ENCODE data around the gene FTH1. TPM values are rescaled to one million over a fixed set of nuclear protein-coding genes. Genes with fewer than 3 reads are reported as not detected.

The FTH1 gene
- polyA plus RNA-seq, 1 of the 3 experiments (the other 2 are of a cell fraction), result 1,229 TPM

DNA sequence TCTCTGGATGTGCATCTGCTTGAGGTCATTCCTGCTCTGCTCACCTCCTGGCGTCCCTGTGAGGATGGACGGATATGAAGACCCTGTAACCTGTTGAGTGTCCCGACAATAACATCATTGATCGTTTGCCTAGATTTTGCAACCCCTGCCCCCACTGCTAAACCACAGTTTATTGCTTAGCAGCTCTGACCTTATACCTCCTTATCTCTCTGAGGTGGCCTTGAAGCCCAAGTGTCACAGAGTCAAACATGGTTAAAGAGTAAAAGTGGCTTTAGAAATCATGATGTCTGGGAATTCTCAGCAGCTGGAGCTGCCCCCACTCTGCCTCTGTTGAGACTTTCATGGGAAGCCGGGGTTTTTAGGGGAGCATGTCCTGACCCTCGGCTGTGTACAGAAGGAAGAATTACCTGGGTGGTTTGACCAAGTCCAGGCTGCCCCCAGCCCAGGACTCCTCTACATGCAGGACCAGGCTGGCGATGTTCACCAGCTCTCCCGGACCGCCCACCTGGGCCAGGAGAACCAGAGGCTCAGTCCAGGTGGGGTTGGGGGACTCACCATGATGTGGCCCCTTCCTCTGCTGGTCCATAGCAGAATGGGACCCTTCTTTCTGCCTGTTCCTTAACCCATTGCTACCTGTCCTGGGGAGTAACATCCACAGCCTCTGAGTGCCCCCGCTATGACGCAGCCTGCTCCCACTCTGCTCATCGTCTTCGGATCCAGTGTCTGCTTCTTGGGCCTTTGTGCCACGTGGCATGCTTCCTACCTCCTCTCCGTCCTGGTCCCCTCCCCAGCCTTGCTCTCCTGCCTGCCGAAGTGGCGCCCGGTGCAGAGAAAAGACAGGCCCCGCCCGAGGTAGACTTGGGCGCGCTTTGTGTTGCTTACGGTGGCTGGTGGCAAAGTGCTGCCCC, 33.4 kb upstream of the FTH1 start:
- Histone ChIP-seq H3K36me3 (replicated peaks in 1 of 2; ENCODE audit: control insufficient read depth in 1 of 2, insufficient read depth in 2 of 2, low read length in 1 of 2) (no peaks in the 10 kb centered on the region), H3K9me3 (no peaks in the 10 kb centered on the region), H3K27ac (ENCODE audit: low read depth in 2 of 2, low read length in 1 of 2) (no peak overlapping the region), H3K4me1 (ENCODE audit: control insufficient read depth in 1 of 2, insufficient read depth in 2 of 2, low read depth in 1 of 2, low read length in 1 of 2) (no peaks in the 10 kb centered on the region; a peak in 1 of 4 replicates), H3K4me3 (ENCODE audit: low read depth in 2 of 2, low read length in 1 of 2) (no peak overlapping the region), H2AFZ (ENCODE audit: low read depth) (no peak overlapping the region), H3K27me3 (ENCODE audit: insufficient read depth) (no peaks in the 10 kb centered on the region), H3F3A (replicated peaks; ENCODE audit: insufficient read depth) (no peaks in the 10 kb centered on the region), H3K9me2 (no peaks in the 10 kb centered on the region), H3K79me2 (ENCODE audit: insufficient read depth) (no peaks in the 10 kb centered on the region), H3K9ac (no peak overlapping the region), H3K4me2 (no peak overlapping the region), H4K20me1 (ENCODE audit: insufficient read depth) (no peaks in the 10 kb centered on the region)
- DNase-seq, result no peak
- WGBS (ENCODE audit: low lambda C conversion rate), result 86% methylated on average over 20 of the region's 23 CpGs
- ChIA-PET POLR2A (interaction anchor here (1.2 kb wide), 1 partner anchor 33 kb away, joined by 3 read pairs; the partner anchor contains the start of gene FTH1), CTCF (interaction anchor here (1.5 kb wide), 1 partner anchor 81 kb away, joined by 5 read pairs; no protein-coding TSS in a partner anchor)
- no peak for TF ChIP-seq ELF1 (IDR thresholded peaks at IDR 0.05)
- TF ChIP-seq, protein P1, sequence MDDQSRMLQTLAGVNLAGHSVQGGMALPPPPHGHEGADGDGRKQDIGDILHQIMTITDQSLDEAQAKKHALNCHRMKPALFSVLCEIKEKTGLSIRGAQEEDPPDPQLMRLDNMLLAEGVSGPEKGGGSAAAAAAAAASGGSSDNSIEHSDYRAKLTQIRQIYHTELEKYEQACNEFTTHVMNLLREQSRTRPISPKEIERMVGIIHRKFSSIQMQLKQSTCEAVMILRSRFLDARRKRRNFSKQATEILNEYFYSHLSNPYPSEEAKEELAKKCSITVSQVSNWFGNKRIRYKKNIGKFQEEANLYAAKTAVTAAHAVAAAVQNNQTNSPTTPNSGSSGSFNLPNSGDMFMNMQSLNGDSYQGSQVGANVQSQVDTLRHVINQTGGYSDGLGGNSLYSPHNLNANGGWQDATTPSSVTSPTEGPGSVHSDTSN (IDR thresholded peaks at IDR 0.05), result no peak
- TF ChIP-seq, protein P2, sequence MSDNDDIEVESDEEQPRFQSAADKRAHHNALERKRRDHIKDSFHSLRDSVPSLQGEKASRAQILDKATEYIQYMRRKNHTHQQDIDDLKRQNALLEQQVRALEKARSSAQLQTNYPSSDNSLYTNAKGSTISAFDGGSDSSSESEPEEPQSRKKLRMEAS (IDR thresholded peaks at IDR 0.05; ENCODE audit: low read depth), result no peak
- TF ChIP-seq POLR2AphosphoS5 (IDR thresholded peaks at IDR 0.05; ENCODE audit: low read depth, low read length), result no peak
- no peak for TF ChIP-seq TAF1 (IDR thresholded peaks at IDR 0.05; ENCODE audit: borderline replicate concordance, low read depth, low read length)
- no peak for TF ChIP-seq CHD2 (IDR thresholded peaks at IDR 0.05; ENCODE audit: low read length, partially characterized antibody)
- TF ChIP-seq, protein P3, sequence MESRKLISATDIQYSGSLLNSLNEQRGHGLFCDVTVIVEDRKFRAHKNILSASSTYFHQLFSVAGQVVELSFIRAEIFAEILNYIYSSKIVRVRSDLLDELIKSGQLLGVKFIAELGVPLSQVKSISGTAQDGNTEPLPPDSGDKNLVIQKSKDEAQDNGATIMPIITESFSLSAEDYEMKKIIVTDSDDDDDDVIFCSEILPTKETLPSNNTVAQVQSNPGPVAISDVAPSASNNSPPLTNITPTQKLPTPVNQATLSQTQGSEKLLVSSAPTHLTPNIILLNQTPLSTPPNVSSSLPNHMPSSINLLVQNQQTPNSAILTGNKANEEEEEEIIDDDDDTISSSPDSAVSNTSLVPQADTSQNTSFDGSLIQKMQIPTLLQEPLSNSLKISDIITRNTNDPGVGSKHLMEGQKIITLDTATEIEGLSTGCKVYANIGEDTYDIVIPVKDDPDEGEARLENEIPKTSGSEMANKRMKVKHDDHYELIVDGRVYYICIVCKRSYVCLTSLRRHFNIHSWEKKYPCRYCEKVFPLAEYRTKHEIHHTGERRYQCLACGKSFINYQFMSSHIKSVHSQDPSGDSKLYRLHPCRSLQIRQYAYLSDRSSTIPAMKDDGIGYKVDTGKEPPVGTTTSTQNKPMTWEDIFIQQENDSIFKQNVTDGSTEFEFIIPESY (IDR thresholded peaks at IDR 0.05; ENCODE audit: borderline replicate concordance, low read depth), result no peak
- no peak for TF ChIP-seq MXI1 (IDR thresholded peaks at IDR 0.05; ENCODE audit: low read depth, low read length)
- no peak for TF ChIP-seq TCF12 (IDR thresholded peaks at IDR 0.05)
- TF ChIP-seq RAD21 (IDR thresholded peaks at IDR 0.05; ENCODE audit: low read length), result no peak
- TF ChIP-seq, protein P4, sequence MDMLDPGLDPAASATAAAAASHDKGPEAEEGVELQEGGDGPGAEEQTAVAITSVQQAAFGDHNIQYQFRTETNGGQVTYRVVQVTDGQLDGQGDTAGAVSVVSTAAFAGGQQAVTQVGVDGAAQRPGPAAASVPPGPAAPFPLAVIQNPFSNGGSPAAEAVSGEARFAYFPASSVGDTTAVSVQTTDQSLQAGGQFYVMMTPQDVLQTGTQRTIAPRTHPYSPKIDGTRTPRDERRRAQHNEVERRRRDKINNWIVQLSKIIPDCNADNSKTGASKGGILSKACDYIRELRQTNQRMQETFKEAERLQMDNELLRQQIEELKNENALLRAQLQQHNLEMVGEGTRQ (IDR thresholded peaks at IDR 0.05; ENCODE audit: borderline replicate concordance, low read depth, low read length), result no peak
- no peak for TF ChIP-seq GABPA (IDR thresholded peaks at IDR 0.05; ENCODE audit: low read depth)
- no peak for TF ChIP-seq NRF1 (IDR thresholded peaks at IDR 0.05; ENCODE audit: low read depth, low read length)
- TF ChIP-seq, protein P5, sequence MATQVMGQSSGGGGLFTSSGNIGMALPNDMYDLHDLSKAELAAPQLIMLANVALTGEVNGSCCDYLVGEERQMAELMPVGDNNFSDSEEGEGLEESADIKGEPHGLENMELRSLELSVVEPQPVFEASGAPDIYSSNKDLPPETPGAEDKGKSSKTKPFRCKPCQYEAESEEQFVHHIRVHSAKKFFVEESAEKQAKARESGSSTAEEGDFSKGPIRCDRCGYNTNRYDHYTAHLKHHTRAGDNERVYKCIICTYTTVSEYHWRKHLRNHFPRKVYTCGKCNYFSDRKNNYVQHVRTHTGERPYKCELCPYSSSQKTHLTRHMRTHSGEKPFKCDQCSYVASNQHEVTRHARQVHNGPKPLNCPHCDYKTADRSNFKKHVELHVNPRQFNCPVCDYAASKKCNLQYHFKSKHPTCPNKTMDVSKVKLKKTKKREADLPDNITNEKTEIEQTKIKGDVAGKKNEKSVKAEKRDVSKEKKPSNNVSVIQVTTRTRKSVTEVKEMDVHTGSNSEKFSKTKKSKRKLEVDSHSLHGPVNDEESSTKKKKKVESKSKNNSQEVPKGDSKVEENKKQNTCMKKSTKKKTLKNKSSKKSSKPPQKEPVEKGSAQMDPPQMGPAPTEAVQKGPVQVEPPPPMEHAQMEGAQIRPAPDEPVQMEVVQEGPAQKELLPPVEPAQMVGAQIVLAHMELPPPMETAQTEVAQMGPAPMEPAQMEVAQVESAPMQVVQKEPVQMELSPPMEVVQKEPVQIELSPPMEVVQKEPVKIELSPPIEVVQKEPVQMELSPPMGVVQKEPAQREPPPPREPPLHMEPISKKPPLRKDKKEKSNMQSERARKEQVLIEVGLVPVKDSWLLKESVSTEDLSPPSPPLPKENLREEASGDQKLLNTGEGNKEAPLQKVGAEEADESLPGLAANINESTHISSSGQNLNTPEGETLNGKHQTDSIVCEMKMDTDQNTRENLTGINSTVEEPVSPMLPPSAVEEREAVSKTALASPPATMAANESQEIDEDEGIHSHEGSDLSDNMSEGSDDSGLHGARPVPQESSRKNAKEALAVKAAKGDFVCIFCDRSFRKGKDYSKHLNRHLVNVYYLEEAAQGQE (IDR thresholded peaks at IDR 0.05; ENCODE audit: low read depth, low read length), result no peak
- no peak for TF ChIP-seq TEAD4 (IDR thresholded peaks at IDR 0.05; ENCODE audit: borderline replicate concordance, insufficient read depth)
- TF ChIP-seq NFIC (IDR thresholded peaks at IDR 0.05; ENCODE audit: borderline replicate concordance), result no peak
